Large intestine (tissue), 3 donors: ENCODE data around the gene PGM2. TPM values are rescaled to one million over a fixed set of nuclear protein-coding genes. Genes with fewer than 3 reads are reported as not detected.

Experiments used
- DNase-seq, 2 donors: peaks; one replicate each; pipeline versions ENCODE4 v3.0.0 to v3.0.0-alpha.2; 2013
- H3K27ac ChIP-seq: one replicate; pipeline ENCODE4 v1.5.1; 2013; ENCODE audit warnings: low read length
- H3K27me3 ChIP-seq: 2 replicates; pipeline ENCODE4 v1.6.1; 2013; ENCODE audit warnings: low read length; ENCODE audit not compliant: control insufficient read depth, insufficient read depth
- H3K36me3 ChIP-seq: 2 replicates; pipeline ENCODE4 v1.6.1; 2013; ENCODE audit warnings: low read length; ENCODE audit not compliant: control insufficient read depth, insufficient read depth
- H3K4me1 ChIP-seq: one replicate; pipeline ENCODE4 v1.6.1; 2013; ENCODE audit warnings: low read length; ENCODE audit not compliant: control insufficient read depth, insufficient read depth
- H3K4me3 ChIP-seq: one replicate; pipeline ENCODE4 v1.5.1; 2013; ENCODE audit warnings: low read length
- H3K9me3 ChIP-seq: one replicate; pipeline ENCODE4 v1.6.1; 2013; ENCODE audit warnings: mild to moderate bottlenecking, low read depth, low read length, moderate library complexity; ENCODE audit not compliant: control insufficient read depth
- WGBS: methylation state at CpG from one replicate; pipeline ENCODE4 v1.1.5; 2013; ENCODE audit warnings: low lambda C conversion rate; ENCODE audit not compliant: insufficient coverage; 5-methylcytosine and 5-hydroxymethylcytosine counted together
- polyA plus RNA-seq: library from polyadenylated mRNA; unstranded; fragments of 120-200 nt; gene quantifications from one replicate; pipeline ENCODE4 v1.2.1, GENCODE V29; 2013

The PGM2 gene
- polyA plus RNA-seq, 1 donor: 35.3 TPM

GRCh38 chr4:37876156-37876555 lies 49.7 kb downstream of the PGM2 start:
- H3K4me1 ChIP-seq: peaks cover 3% of the 10 kb centered on the region

GRCh38 chr4:37879365-37879764 lies 52.9 kb downstream of the PGM2 start:
- DNase-seq: no peak
- Histone ChIP-seq H3K36me3 (no peaks in the 10 kb centered on the region), H3K4me3 (no peak overlapping the region), H3K4me1 (peaks cover 3% of the 10 kb centered on the region), H3K27ac (no peak overlapping the region), H3K9me3 (no peaks in the 10 kb centered on the region), H3K27me3 (no peaks in the 10 kb centered on the region)
- WGBS: no CpG with 5 or more reads among the region's 8 CpGs

More at GRCh38 chr4:37876156-37876555, 49.7 kb downstream of the PGM2 start:
- Histone ChIP-seq H3K9me3 (no peaks in the 10 kb centered on the region), H3K27ac (no peak overlapping the region), H3K4me3 (no peak overlapping the region), H3K36me3 (no peaks in the 10 kb centered on the region), H3K27me3 (no peaks in the 10 kb centered on the region)
- peak; percentile 51 to 81 for DNase-seq
- WGBS: 38% methylated on average over 1 of the region's 2 CpGs

GRCh38 chr4:37881811-37882210 lies 55.3 kb downstream of the PGM2 start:
- Histone ChIP-seq H3K27ac (no peak overlapping the region), H3K4me3 (no peak overlapping the region), H3K36me3 (no peaks in the 10 kb centered on the region), H3K9me3 (no peaks in the 10 kb centered on the region), H3K4me1 (peaks cover 7% of the 10 kb centered on the region), H3K27me3 (no peaks in the 10 kb centered on the region)
- no CpG with 5 or more reads among the region's 5 CpGs for WGBS
- no peak for DNase-seq

GRCh38 chr4:37882665-37883296 lies 56.3 kb downstream of the PGM2 start:
- 60% methylated on average over 1 of the region's 4 CpGs for WGBS
- no peak overlapping the region for H3K27ac ChIP-seq
- H3K27me3 ChIP-seq: no peaks in the 10 kb centered on the region
- no peaks in the 10 kb centered on the region for H3K9me3 ChIP-seq
- H3K4me1 ChIP-seq: peaks cover 5% of the 10 kb centered on the region
- H3K36me3 ChIP-seq: no peaks in the 10 kb centered on the region
- H3K4me3 ChIP-seq: no peak overlapping the region
- no peak for DNase-seq

GRCh38 chr4:37884855-37885487 lies 58.5 kb downstream of the PGM2 start:
- DNase-seq: no peak
- no CpG with 5 or more reads among the region's 3 CpGs for WGBS
- peaks cover 5% of the 10 kb centered on the region for H3K4me1 ChIP-seq

GRCh38 chr4:37885496-37885895 lies 59.0 kb downstream of the PGM2 start:
- WGBS: 7% methylated on average over 3 of the region's 8 CpGs
- H3K36me3 ChIP-seq: no peaks in the 10 kb centered on the region
- DNase-seq: peak; percentile 40 to 60
- peaks cover 16% of the 10 kb centered on the region for H3K27me3 ChIP-seq
- H3K9me3 ChIP-seq: peaks cover 3% of the 10 kb centered on the region
- no peak overlapping the region for H3K4me3 ChIP-seq
- H3K27ac ChIP-seq: peak overlapping the region; percentile 10
- H3K4me1 ChIP-seq: peaks cover 9% of the 10 kb centered on the region

More at GRCh38 chr4:37884855-37885487, 58.5 kb downstream of the PGM2 start:
- H3K9me3 ChIP-seq: no peaks in the 10 kb centered on the region
- peaks cover 10% of the 10 kb centered on the region for H3K27me3 ChIP-seq
- H3K27ac ChIP-seq: peak overlapping the region; percentile 10
- H3K36me3 ChIP-seq: no peaks in the 10 kb centered on the region
- no peak overlapping the region for H3K4me3 ChIP-seq

- Histone ChIP-seq H3K27ac (peak overlapping the region; percentile 40), H3K27me3 (peaks cover 26% of the 10 kb centered on the region), H3K4me3 (peak overlapping the region; percentile 47), H3K36me3 (no peaks in the 10 kb centered on the region), H3K4me1 (peaks cover 8% of the 10 kb centered on the region), H3K9me3 (peaks cover 7% of the 10 kb centered on the region)
- peak in 1 of 2 donors; percentile 51 for DNase-seq
- WGBS: no CpG with 5 or more reads among the region's 63 CpGs
Measured at GRCh38 chr4:37889849-37890800, 63.6 kb downstream of the PGM2 start.

GRCh38 chr4:37890801-37891259 lies 64.3 kb downstream of the PGM2 start, which contains the start of gene TBC1D1:
TBC1D1 (plus strand) TSS chr4:37891084; CDS start chr4:37902096, 11,012 bp downstream.
- DNase-seq: peak in 1 of 2 donors; percentile 44
- Histone ChIP-seq H3K36me3 (no peaks in the 10 kb centered on the region), H3K27me3 (peaks cover 26% of the 10 kb centered on the region), H3K4me1 (peaks cover 5% of the 10 kb centered on the region), H3K4me3 (peak within 1 kb of the TSS; percentile 47), H3K27ac (peak within 1 kb of the TSS; percentile 40), H3K9me3 (peaks cover 7% of the 10 kb centered on the region)
- no CpG with 5 or more reads among the region's 43 CpGs for WGBS

- no peaks in the 10 kb centered on the region for H3K36me3 ChIP-seq
- peaks cover 26% of the 10 kb centered on the region for H3K27me3 ChIP-seq
- 20% methylated on average over 1 of the region's 49 CpGs for WGBS
- peaks cover 7% of the 10 kb centered on the region for H3K9me3 ChIP-seq
- H3K27ac ChIP-seq: no peak overlapping the region
- peaks cover 5% of the 10 kb centered on the region for H3K4me1 ChIP-seq
- peak overlapping the region; percentile 47 for H3K4me3 ChIP-seq
- DNase-seq: peak in 1 of 2 donors; percentile 60
Measured at GRCh38 chr4:37891260-37892159, 65.0 kb downstream of the PGM2 start.
